Parathyroid adenoma (tissue), 2 donors: ENCODE data around the gene ROR2.

ENCODE experiments used
- H2AFZ ChIP-seq: fragments of 300-600 bp; sonication (generic); one replicate; pipeline ENCODE4 v1.7.0; 2017; ENCODE audit warnings: antibody characterized with exemption, mild to moderate bottlenecking
- H3K27ac ChIP-seq: fragments of 300-600 bp; sonication (generic); one replicate; pipeline ENCODE4 v1.7.0; 2017
- H3K27me3 ChIP-seq: fragments of 300-600 bp; sonication (generic); one replicate; pipeline ENCODE4 v1.7.0; 2017; ENCODE audit warnings: low read length; ENCODE audit not compliant: control insufficient read depth, insufficient read depth
- H3K36me3 ChIP-seq: fragments of 300-600 bp; sonication (generic); one replicate; pipeline ENCODE4 v1.7.0; 2017; ENCODE audit warnings: low read length; ENCODE audit not compliant: control insufficient read depth, insufficient read depth
- H3K4me1 ChIP-seq: fragments of 300-600 bp; sonication (generic); one replicate; pipeline ENCODE4 v1.7.0; 2017; ENCODE audit warnings: control low read depth
- H3K4me2 ChIP-seq: fragments of 300-600 bp; sonication (generic); one replicate; pipeline ENCODE4 v1.7.0; 2017; ENCODE audit warnings: low read length
- H3K4me3 ChIP-seq: fragments of 300-600 bp; sonication (generic); one replicate; pipeline ENCODE4 v1.7.0; 2017; ENCODE audit warnings: low read depth, low read length
- H3K79me2 ChIP-seq: fragments of 300-600 bp; sonication (generic); one replicate; pipeline ENCODE4 v1.7.0; 2017; ENCODE audit warnings: control low read depth
- H3K9ac ChIP-seq: fragments of 300-600 bp; sonication (generic); one replicate; pipeline ENCODE4 v1.7.0; 2017; ENCODE audit warnings: mild to moderate bottlenecking
- H3K9me3 ChIP-seq: fragments of 300-600 bp; sonication (generic); one replicate; pipeline ENCODE4 v1.7.0; 2017; ENCODE audit warnings: low read length; ENCODE audit not compliant: control insufficient read depth
- TF ChIP-seq, protein P1 (sequence below): fragments of 300-600 bp; sonication (generic); IDR thresholded peaks from one replicate; pipeline ENCODE4 v1.7.0; 2017; ENCODE audit warnings: antibody characterized with exemption, mild to moderate bottlenecking
- donor health status: primary hyperparathyroidism.

The ROR2 gene

DNA sequence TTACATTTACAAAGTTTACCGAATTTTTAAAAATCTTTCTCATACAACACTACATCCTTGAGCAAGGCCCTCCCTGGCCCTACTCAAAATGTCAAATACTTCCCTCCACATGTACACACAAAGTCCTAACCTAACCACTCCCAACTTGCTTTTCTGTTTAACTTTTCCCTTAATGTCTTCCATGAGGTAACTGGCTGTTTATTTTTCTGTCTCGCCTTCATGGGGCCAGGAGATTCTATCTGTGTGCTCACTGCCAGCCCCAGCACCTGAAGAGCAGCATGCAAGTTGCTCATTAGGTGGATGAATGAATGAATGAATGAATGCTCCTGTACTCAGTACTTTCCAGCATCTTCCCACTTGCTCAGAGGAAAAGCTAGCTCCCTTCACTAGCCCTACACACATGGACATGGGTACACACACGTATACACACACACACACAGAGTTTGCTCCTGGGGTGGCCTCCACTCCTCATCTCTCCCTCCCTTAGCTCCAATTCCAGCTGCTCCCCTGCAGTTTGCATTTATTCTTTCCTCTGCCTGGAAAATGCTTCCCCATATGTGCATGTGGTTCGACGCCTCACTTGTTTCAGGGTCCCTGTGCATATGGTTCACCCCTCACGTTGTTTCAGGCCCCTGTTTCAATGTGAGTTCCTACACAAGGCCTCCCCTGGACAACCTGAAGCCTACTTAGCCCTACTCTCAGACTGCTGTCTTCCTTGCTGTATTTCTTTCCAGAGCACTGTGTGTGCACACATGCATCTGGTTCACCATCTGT, 165.2 kb downstream of the ROR2 start:
- TF ChIP-seq, protein P1, sequence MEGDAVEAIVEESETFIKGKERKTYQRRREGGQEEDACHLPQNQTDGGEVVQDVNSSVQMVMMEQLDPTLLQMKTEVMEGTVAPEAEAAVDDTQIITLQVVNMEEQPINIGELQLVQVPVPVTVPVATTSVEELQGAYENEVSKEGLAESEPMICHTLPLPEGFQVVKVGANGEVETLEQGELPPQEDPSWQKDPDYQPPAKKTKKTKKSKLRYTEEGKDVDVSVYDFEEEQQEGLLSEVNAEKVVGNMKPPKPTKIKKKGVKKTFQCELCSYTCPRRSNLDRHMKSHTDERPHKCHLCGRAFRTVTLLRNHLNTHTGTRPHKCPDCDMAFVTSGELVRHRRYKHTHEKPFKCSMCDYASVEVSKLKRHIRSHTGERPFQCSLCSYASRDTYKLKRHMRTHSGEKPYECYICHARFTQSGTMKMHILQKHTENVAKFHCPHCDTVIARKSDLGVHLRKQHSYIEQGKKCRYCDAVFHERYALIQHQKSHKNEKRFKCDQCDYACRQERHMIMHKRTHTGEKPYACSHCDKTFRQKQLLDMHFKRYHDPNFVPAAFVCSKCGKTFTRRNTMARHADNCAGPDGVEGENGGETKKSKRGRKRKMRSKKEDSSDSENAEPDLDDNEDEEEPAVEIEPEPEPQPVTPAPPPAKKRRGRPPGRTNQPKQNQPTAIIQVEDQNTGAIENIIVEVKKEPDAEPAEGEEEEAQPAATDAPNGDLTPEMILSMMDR = no peak
- H2AFZ ChIP-seq = no peak overlapping the region
- H3K27ac ChIP-seq = no peak overlapping the region

GRCh38 chr9:91783876-91784672, 166.0 kb downstream of the ROR2 start:
- Histone ChIP-seq H3K4me2 (no peak overlapping the region), H3K4me1 (no peaks in the 10 kb centered on the region), H3K4me3 (no peak overlapping the region), H3K79me2 (no peaks in the 10 kb centered on the region), H3K27me3 (no peaks in the 10 kb centered on the region), H3K9ac (no peak overlapping the region), H3K9me3 (no peaks in the 10 kb centered on the region), H2AFZ (no peak overlapping the region), H3K36me3 (no peaks in the 10 kb centered on the region), H3K27ac (no peak overlapping the region)
- TF ChIP-seq, protein P1 = no peak

More for the DNA sequence above, 165.2 kb downstream of the ROR2 start:
- H3K9me3 ChIP-seq = no peaks in the 10 kb centered on the region
- H3K4me3 ChIP-seq = no peak overlapping the region
- H3K4me2 ChIP-seq = no peak overlapping the region
- H3K79me2 ChIP-seq = no peaks in the 10 kb centered on the region
- no peaks in the 10 kb centered on the region for H3K4me1 ChIP-seq
- no peaks in the 10 kb centered on the region for H3K27me3 ChIP-seq
- no peak overlapping the region for H3K9ac ChIP-seq
- H3K36me3 ChIP-seq = no peaks in the 10 kb centered on the region

- H3K27ac ChIP-seq = no peak overlapping the region
These were observed 166.6 kb downstream of the ROR2 start for GRCh38 chr9:91783411-91783810.

DNA sequence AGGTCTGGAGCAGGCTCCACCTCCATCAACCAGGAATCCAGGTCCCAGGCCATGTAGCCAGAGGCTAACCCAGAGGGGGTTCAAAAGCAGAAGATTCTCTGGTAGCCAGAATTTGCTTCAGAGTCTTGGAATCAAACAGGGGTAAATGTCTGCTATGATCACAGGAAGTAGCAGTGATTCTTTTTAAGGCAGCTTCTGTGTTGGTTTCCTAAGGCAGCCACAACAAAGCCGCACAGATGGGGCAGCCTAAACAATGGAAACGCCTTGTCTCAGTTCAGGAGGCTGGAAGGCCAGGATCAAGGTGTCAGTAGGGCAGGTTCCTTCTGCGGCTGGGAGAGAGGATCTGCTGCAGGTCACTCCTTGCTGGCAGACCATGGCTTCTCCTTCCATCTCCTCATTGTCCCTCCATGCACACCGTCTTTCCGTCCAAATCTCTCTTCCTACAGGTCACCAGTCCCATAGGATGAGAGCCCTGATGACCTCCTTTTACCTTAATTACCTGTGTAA, 167.3 kb downstream of the ROR2 start:
- TF ChIP-seq, protein P1 = no peak
- Histone ChIP-seq H3K9ac (no peak overlapping the region), H3K4me1 (no peaks in the 10 kb centered on the region), H3K79me2 (no peaks in the 10 kb centered on the region), H3K4me3 (no peak overlapping the region), H3K27ac (no peak overlapping the region), H3K36me3 (no peaks in the 10 kb centered on the region), H3K9me3 (no peaks in the 10 kb centered on the region), H2AFZ (no peak overlapping the region), H3K27me3 (no peaks in the 10 kb centered on the region), H3K4me2 (no peak overlapping the region)

More at GRCh38 chr9:91783411-91783810, 166.6 kb downstream of the ROR2 start:
- Histone ChIP-seq H3K36me3 (no peaks in the 10 kb centered on the region), H3K27me3 (no peaks in the 10 kb centered on the region), H3K4me2 (no peak overlapping the region), H3K9me3 (no peaks in the 10 kb centered on the region), H3K9ac (no peak overlapping the region), H2AFZ (no peak overlapping the region), H3K79me2 (no peaks in the 10 kb centered on the region), H3K4me1 (no peaks in the 10 kb centered on the region), H3K4me3 (no peak overlapping the region)
- TF ChIP-seq, protein P1 = no peak
